Measurements from ENCODE around the gene MBP. TPM values are rescaled to one million over a fixed set of nuclear protein-coding genes. Genes with fewer than 3 reads are reported as not detected.

Gene MBP
- total RNA-seq, 1 donor from 2014 or later, result 78.9 TPM

- TF ChIP-seq CTCF (IDR thresholded peaks at IDR 0.05), result no peak
- no peaks in the 10 kb centered on the region for H3K27me3 ChIP-seq
- no peaks in the 10 kb centered on the region for H3K9me3 ChIP-seq
- no peak overlapping the region for H3K4me3 ChIP-seq
- intact Hi-C loops (cut with DNase I), result no loop called here
- H3K27ac ChIP-seq, result no peak overlapping the region
- no peaks in the 10 kb centered on the region for H3K36me3 ChIP-seq
- no peak for DNase-seq
- no peaks in the 10 kb centered on the region for H3K4me1 ChIP-seq
- no peak for ATAC-seq
Measured at GRCh38 chr18:77164763-77165485, 32.3 kb upstream of the MBP start.

GRCh38 chr18:77164026-77164425 lies 31.4 kb upstream of the MBP start:
- no peaks in the 10 kb centered on the region for H3K36me3 ChIP-seq
- intact Hi-C loops (cut with DNase I), result no loop called here
- TF ChIP-seq CTCF (IDR thresholded peaks at IDR 0.05), result no peak
- H3K27ac ChIP-seq, result no peak overlapping the region
- H3K4me1 ChIP-seq, result no peaks in the 10 kb centered on the region
- H3K4me3 ChIP-seq, result no peak overlapping the region
- no peak for DNase-seq
- H3K9me3 ChIP-seq, result no peaks in the 10 kb centered on the region
- no peak for ATAC-seq
- no peaks in the 10 kb centered on the region for H3K27me3 ChIP-seq

GRCh38 chr18:77162580-77162979 lies 30.0 kb upstream of the MBP start:
- Histone ChIP-seq H3K4me1 (no peaks in the 10 kb centered on the region), H3K4me3 (no peak overlapping the region), H3K36me3 (no peaks in the 10 kb centered on the region), H3K27ac (no peak overlapping the region), H3K27me3 (no peaks in the 10 kb centered on the region), H3K9me3 (no peaks in the 10 kb centered on the region)
- intact Hi-C loops (cut with DNase I), result no loop called here
- no peak for TF ChIP-seq CTCF (IDR thresholded peaks at IDR 0.05)
- DNase-seq (no peak), ATAC-seq (no peak)

- H3K4me1 ChIP-seq, result no peaks in the 10 kb centered on the region
- H3K4me3 ChIP-seq, result no peak overlapping the region
- no peaks in the 10 kb centered on the region for H3K27me3 ChIP-seq
- H3K36me3 ChIP-seq, result no peaks in the 10 kb centered on the region
- no peak for TF ChIP-seq CTCF (IDR thresholded peaks at IDR 0.05)
- DNase-seq (no peak), ATAC-seq (no peak)
- intact Hi-C loops (cut with DNase I), result no loop called here
- no peak overlapping the region for H3K27ac ChIP-seq
- no peaks in the 10 kb centered on the region for H3K9me3 ChIP-seq
Measured at GRCh38 chr18:77161961-77162360, 29.4 kb upstream of the MBP start.

- DNase-seq (no peak), ATAC-seq (no peak)
- H3K36me3 ChIP-seq, result no peaks in the 10 kb centered on the region
- no peak overlapping the region for H3K4me3 ChIP-seq
- no peak for TF ChIP-seq CTCF (IDR thresholded peaks at IDR 0.05)
- no peak overlapping the region for H3K27ac ChIP-seq
- H3K9me3 ChIP-seq, result no peaks in the 10 kb centered on the region
- intact Hi-C loops (cut with DNase I), result no loop called here
- H3K27me3 ChIP-seq, result no peaks in the 10 kb centered on the region
- no peaks in the 10 kb centered on the region for H3K4me1 ChIP-seq
Measured at GRCh38 chr18:77161383-77161782, 28.8 kb upstream of the MBP start.

GRCh38 chr18:77160515-77160914 lies 27.9 kb upstream of the MBP start:
- peak; percentile 53 for ATAC-seq

More at GRCh38 chr18:77160515-77160914, 27.9 kb upstream of the MBP start:
- H3K9me3 ChIP-seq, result no peaks in the 10 kb centered on the region
- no peaks in the 10 kb centered on the region for H3K4me1 ChIP-seq
- H3K27me3 ChIP-seq, result no peaks in the 10 kb centered on the region
- no peaks in the 10 kb centered on the region for H3K36me3 ChIP-seq
- intact Hi-C loops (cut with DNase I), result no loop called here
- no peak overlapping the region for H3K4me3 ChIP-seq
- H3K27ac ChIP-seq, result no peak overlapping the region
- no peak for TF ChIP-seq CTCF (IDR thresholded peaks at IDR 0.05)
- DNase-seq, result no peak
